ENCODE results near the gene CSRP1. TPM values are rescaled to one million over a fixed set of nuclear protein-coding genes. Genes with fewer than 3 reads are reported as not detected.

The CSRP1 gene
- total and polyA plus RNA-seq, 2 experiments from 2014 or later, result 5.8 to 29.9 TPM

DNA sequence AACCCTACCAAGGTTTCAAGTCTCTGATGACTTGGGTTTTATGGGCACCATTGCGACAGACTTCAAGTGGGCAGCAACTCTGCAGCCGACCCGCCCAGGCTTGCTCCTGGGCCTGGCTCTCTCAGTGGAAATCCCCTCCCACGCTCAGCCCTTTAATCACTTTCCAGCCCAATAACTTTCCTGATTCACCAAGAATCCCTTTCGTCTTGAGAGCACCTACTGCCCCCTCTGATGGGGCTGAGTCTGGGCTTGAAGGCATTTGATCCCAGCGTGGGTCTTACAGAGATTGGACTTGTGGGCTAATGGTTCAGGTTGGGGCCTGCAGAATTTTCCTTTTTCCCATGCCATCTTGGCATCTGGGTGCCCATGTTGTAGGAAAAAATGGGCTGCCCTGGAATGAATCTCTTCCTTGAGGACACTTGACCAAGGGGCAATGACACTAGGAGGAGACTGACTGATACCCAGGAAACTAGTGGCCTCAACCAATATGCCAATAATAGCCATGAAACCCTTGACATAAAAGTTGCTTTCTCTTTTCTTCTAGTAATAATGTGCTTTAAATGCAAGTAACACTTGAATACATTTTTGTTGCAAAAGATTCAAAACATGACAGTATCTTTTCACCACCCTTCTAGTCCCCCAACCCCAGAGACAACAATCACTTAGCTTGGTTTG, 30.1 kb downstream of the CSRP1 start (continued):
- TF ChIP-seq, protein P1, sequence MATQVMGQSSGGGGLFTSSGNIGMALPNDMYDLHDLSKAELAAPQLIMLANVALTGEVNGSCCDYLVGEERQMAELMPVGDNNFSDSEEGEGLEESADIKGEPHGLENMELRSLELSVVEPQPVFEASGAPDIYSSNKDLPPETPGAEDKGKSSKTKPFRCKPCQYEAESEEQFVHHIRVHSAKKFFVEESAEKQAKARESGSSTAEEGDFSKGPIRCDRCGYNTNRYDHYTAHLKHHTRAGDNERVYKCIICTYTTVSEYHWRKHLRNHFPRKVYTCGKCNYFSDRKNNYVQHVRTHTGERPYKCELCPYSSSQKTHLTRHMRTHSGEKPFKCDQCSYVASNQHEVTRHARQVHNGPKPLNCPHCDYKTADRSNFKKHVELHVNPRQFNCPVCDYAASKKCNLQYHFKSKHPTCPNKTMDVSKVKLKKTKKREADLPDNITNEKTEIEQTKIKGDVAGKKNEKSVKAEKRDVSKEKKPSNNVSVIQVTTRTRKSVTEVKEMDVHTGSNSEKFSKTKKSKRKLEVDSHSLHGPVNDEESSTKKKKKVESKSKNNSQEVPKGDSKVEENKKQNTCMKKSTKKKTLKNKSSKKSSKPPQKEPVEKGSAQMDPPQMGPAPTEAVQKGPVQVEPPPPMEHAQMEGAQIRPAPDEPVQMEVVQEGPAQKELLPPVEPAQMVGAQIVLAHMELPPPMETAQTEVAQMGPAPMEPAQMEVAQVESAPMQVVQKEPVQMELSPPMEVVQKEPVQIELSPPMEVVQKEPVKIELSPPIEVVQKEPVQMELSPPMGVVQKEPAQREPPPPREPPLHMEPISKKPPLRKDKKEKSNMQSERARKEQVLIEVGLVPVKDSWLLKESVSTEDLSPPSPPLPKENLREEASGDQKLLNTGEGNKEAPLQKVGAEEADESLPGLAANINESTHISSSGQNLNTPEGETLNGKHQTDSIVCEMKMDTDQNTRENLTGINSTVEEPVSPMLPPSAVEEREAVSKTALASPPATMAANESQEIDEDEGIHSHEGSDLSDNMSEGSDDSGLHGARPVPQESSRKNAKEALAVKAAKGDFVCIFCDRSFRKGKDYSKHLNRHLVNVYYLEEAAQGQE (IDR thresholded peaks at IDR 0.05; ENCODE audit: unreplicated experiment), result no peak
- TF ChIP-seq POLR2AphosphoS5 (IDR thresholded peaks at IDR 0.05; ENCODE audit: low read depth), result no peak
- TF ChIP-seq CREB1 (CRISPR knock-in tag; IDR thresholded peaks at IDR 0.05; ENCODE audit: low read depth), result no peak

- Mint-ChIP-seq H3K4me3 (no peak overlapping the region), H3K27me3 (ENCODE audit: insufficient read depth, low read depth, poor library complexity) (peaks cover 15% of the 10 kb centered on the region), H3K4me1 (peaks cover 24% of the 10 kb centered on the region), H3K27ac (no peak overlapping the region), H3K36me3 (ENCODE audit: low read depth) (no peaks in the 10 kb centered on the region), H3K9me3 (no peaks in the 10 kb centered on the region)
- Histone ChIP-seq H4K20me1 (replicated peaks; ENCODE audit: insufficient read depth) (no peaks in the 10 kb centered on the region), H3K27me3 (ENCODE audit: insufficient read depth) (peaks cover 15% of the 10 kb centered on the region), H3K9me2 (ENCODE audit: insufficient read depth) (0 out of 2 replicates have a peak, but pooled peaks cover 6% of the 10 kb centered on the region), H2AFZ (no peak overlapping the region), H3K79me2 (replicated peaks; ENCODE audit: insufficient read depth) (no peaks in the 10 kb centered on the region), H3K4me2 (no peak overlapping the region), H3K4me3 (no peak overlapping the region), H3K27ac (ENCODE audit: low read depth) (no peak overlapping the region), H3K4me1 (ENCODE audit: insufficient read depth) (peaks cover 17% of the 10 kb centered on the region), H3K36me3 (ENCODE audit: insufficient read depth) (no peaks in the 10 kb centered on the region), H3F3A (replicated peaks; ENCODE audit: low read depth) (no peaks in the 10 kb centered on the region; the same call in 1 of the 2 replicates)
- DNase-seq (ENCODE audit: low spot score) (no peak), ATAC-seq (no peak)
- TF ChIP-seq, protein P1 (IDR thresholded peaks at IDR 0.05; ENCODE audit: unreplicated experiment), result no peak
- TF ChIP-seq ZNF331 (CRISPR knock-in tag; IDR thresholded peaks at IDR 0.05; ENCODE audit: low read depth) (no peak), NANOG (IDR thresholded peaks at IDR 0.05; ENCODE audit: borderline replicate concordance) (no peak), EZH2phosphoT487 (IDR thresholded peaks at IDR 0.05; ENCODE audit: unreplicated experiment) (no peak), STAT1 (IDR thresholded peaks at IDR 0.05; ENCODE audit: unreplicated experiment) (no peak), ZNF114 (CRISPR knock-in tag; IDR thresholded peaks at IDR 0.05) (no peak), CREB1 (CRISPR knock-in tag; IDR thresholded peaks at IDR 0.05; ENCODE audit: low read depth) (no peak), JUNB (IDR thresholded peaks at IDR 0.05; ENCODE audit: unreplicated experiment) (no peak), EZH2 (IDR thresholded peaks at IDR 0.05; ENCODE audit: low read depth, unreplicated experiment) (no peak)
- TF ChIP-seq, protein P2, sequence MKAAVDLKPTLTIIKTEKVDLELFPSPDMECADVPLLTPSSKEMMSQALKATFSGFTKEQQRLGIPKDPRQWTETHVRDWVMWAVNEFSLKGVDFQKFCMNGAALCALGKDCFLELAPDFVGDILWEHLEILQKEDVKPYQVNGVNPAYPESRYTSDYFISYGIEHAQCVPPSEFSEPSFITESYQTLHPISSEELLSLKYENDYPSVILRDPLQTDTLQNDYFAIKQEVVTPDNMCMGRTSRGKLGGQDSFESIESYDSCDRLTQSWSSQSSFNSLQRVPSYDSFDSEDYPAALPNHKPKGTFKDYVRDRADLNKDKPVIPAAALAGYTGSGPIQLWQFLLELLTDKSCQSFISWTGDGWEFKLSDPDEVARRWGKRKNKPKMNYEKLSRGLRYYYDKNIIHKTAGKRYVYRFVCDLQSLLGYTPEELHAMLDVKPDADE (IDR thresholded peaks at IDR 0.05), result no peak
- TF ChIP-seq, protein P3, sequence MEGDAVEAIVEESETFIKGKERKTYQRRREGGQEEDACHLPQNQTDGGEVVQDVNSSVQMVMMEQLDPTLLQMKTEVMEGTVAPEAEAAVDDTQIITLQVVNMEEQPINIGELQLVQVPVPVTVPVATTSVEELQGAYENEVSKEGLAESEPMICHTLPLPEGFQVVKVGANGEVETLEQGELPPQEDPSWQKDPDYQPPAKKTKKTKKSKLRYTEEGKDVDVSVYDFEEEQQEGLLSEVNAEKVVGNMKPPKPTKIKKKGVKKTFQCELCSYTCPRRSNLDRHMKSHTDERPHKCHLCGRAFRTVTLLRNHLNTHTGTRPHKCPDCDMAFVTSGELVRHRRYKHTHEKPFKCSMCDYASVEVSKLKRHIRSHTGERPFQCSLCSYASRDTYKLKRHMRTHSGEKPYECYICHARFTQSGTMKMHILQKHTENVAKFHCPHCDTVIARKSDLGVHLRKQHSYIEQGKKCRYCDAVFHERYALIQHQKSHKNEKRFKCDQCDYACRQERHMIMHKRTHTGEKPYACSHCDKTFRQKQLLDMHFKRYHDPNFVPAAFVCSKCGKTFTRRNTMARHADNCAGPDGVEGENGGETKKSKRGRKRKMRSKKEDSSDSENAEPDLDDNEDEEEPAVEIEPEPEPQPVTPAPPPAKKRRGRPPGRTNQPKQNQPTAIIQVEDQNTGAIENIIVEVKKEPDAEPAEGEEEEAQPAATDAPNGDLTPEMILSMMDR (conservative IDR thresholded peaks at IDR 0.05; ENCODE audit: low read depth in 2 of 2), result no peak
These were observed 30.8 kb downstream of the CSRP1 start for GRCh38 chr1:201475915-201476669.
